Erythroblast (primary cell): ENCODE results near the gene CTSL.

Experiments used
- DNase-seq, 2 experiments: peaks; one replicate each; lab custom pipeline; 2025; lab: John Stamatoyannopoulos, UW
- GATA1 ChIP-seq: IDR thresholded peaks from 2 replicates; pipeline ENCODE4 v1.6.1; 2011; ENCODE audit warnings: low read depth, mild to moderate bottlenecking, control low read depth, low read length, moderate library complexity
- POLR2A ChIP-seq: IDR thresholded peaks from 2 replicates; pipeline ENCODE4 v1.6.1; 2011; ENCODE audit warnings: mild to moderate bottlenecking, low read length

Gene CTSL

DNA sequence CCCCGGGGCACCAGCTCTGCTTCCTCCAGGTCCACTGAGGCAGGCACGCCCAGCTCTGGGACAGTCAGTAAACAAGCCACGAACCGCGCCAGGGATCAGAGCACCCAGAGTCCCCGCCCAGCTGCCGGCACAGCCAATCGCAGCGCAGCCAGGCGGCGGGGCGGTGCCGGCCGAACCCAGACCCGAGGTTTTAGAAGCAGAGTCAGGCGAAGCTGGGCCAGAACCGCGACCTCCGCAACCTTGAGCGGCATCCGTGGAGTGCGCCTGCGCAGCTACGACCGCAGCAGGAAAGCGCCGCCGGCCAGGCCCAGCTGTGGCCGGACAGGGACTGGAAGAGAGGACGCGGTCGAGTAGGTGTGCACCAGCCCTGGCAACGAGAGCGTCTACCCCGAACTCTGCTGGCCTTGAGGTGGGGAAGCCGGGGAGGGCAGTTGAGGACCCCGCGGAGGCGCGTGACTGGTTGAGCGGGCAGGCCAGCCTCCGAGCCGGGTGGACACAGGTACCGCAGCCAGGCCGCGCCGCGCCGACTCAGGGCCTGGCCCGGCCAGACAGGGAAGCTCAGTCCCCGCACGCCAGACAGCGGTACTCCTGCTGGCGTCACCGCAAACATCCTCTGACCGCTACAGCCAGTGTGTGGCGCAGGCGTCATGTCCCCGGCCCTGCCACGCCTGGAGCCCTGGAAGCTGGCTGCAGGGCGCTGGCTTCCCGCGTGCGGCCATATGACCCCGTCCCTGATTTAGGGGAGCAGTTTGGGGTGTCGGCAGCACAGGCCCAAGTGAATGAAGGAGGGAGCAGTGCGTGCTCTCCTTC lies at the start of gene CTSL:
Gene CTSL, plus strand, starts transcription at position 220 of the 810 bp plus-strand sequence. CDS start 1,485 bp downstream, outside the sequence.
- DNase-seq, result peak; percentile 92 to 96
- TF ChIP-seq GATA1, result no peak
- TF ChIP-seq POLR2A, result peak; percentile 96

DNA sequence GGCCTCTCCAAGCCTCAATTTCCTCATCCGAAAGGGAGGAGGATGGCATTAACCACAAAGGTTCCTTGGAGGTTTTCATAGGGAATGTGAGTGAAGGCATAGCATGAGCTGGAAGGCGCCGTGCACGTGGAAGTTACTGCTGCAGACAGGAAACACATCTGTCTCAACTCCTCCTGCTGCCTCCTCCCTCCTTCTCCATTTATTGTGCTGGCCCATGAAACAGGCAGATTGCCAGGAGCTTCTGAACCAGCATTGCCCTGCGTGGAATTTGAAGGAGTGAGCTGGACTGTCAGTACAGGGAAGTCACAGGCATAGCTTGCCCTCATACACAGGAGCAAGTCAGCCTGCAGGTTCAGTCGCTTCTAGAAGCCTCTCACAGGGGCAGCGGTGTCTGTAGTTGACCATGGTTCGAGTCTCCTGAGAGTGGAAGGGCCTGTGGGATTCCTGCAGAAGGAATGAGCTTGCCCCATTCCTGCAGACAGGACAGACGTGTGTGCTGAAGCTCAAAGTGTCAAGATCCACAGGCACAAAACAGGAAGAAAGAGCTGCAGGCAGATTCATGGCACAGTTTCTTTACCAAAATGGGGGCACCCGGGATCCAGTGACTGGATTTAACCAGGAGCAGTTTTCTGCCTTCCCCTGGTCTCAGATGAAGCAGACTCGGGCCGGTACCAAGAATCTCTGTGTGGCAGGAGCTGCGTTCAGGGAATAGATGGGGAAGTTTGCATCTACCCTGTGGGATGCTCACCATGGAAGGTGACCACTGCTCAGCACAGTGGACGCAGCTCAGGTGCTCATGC lies 48.7 kb upstream of the CTSL start:
- TF ChIP-seq GATA1, result no peak
- TF ChIP-seq POLR2A, result no peak
- DNase-seq, result no peak

DNA sequence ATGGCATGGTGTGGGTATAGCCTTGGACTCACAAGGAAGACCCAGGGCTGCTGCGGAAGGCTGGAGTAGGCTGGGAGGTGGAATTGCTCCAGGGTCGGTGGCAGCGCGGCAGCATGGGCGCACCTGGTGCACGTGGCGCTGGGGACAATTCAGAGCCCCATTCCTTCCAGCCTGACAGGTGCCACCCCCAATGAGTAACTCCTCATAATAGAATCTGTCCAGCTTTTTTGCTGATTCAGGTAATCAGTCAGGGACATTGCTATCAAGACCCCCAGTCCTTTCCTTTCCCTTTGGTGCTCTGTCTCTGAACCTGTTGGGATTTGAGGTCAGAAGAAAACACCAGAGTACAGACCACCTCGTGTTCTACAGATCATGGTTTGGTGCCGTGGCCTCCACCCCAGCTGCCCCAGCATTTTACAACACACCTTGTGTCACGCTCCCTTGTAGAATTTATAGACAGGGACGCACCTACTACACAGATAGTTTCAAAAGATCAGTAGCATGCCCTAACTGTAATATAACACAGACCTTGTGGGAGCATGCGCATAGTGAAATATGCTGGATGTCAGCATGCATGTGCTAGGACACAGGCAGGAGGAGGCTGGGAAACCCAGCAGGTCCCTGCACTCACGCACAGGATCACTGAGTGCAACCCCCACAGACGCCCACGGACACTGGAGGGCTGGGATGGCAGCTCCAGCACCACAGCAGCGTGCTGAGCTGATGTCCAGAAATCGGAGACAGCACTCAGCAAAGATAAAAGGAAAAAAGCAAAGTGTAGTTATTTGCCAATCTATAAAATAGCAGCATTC lies 47.9 kb upstream of the CTSL start:
- TF ChIP-seq POLR2A (no peak), GATA1 (no peak)
- DNase-seq, result no peak

DNA sequence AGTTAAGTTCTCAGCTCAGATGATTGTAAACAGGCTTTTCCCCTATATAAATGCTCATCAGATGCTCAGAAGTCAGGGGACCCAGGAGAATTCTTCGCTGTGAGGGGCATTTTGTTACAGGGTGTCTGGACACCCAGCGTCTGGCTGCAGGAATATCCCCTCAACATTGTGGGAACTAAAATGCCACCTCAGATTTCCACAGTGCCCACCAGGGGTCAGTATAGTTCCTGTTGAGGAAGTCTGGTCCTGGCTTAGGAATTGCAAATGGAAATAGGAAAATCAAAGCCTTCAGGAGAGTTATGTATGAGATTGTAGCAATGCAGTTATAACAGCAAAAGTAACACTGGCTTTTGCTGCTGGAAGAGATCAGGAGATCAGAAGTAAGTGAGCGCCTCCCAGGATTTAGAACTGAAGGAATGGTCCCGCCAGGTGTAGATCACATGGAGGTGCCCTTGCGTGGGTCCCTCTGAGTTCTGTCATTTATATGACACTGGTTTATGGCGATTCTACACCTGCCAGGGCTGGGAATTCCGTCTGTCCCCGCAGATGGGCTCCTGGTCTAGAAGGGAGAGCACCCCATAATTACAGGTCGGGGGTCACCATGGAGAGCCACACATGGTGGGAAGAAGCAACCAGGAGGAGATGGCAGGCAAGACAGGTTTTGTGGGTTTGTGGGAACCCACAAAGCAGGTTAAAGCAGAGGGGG lies 47.1 kb upstream of the CTSL start:
- DNase-seq, result peak; percentile 67 to 85
- TF ChIP-seq GATA1, result no peak
- no peak for TF ChIP-seq POLR2A

DNA sequence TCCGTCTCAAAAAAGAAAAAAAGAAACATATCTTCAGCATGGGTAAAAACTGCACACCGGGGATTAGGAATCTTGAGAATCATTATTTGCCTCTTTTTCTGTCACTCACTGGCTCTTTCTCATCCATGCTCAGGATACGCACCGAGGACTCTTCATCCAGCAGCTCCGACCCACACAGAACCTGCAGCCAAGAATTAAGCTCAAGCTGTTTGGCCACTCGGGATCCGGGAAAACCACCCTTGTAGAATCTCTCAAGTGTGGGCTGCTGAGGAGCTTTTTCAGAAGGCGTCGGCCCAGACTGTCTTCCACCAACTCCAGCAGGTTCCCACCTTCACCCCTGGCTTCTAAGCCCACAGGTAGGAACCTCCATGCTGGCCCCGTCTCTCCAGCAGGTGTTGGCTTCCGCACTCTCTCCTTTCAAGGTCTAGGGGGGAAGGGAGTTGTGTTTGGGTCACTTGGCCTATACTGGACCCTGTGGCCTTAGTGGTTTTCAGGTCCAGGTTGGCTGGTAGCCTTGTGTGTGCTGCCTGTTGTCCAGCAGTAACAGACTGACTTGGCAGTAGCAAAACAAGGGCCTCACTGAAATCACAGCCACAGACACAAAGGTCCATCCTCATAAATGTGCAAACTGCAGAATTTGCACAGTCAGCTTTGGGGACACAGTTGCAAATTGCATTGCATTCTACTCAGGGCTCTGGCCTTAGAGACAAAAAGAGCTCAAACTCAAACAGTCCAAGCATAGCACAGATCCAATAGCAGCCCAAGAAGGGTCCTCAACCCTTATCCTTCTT lies 44.5 kb upstream of the CTSL start:
- TF ChIP-seq GATA1 (no peak), POLR2A (no peak)
- no peak for DNase-seq

DNA sequence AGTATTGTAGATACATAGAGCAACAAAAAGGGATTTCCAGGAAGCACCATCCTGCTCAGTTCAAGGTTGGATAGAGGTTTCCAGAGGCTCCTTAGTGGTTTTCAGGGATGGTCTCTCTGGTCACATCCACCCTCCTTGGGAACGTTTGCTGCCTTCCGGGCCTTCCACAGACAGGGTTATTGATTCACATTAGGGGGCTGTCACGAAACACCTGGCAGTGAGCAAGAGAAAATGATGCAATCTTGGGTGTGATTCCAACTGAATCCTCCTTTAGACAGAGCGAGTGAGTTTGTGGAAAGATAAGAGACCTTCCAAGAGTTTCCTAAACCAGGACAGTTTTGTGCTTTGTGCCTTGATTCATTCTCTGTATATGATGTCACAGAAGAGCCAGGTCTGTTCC lies 43.8 kb upstream of the CTSL start:
- TF ChIP-seq GATA1 (no peak), POLR2A (no peak)
- DNase-seq, result no peak

DNA sequence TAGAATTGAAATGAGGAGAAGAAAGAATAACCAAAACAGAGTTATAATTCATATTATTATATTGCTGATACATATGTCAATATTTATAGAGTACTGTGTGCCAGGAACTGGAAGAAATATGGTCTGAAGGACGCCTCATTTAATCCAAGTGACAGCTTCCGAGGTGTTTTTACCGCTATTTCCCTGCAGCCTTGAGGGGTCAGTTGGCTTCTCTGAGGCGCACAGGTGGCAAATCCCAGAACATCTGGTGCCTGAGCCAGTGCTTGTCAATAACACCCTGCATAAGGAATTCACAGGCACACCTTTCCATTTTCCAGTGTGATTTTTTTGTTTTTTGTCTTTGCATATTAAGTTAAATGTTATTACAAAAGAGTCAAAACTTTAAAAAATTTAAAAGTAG lies 43.3 kb upstream of the CTSL start:
- TF ChIP-seq GATA1 (no peak), POLR2A (no peak)
- no peak for DNase-seq

DNA sequence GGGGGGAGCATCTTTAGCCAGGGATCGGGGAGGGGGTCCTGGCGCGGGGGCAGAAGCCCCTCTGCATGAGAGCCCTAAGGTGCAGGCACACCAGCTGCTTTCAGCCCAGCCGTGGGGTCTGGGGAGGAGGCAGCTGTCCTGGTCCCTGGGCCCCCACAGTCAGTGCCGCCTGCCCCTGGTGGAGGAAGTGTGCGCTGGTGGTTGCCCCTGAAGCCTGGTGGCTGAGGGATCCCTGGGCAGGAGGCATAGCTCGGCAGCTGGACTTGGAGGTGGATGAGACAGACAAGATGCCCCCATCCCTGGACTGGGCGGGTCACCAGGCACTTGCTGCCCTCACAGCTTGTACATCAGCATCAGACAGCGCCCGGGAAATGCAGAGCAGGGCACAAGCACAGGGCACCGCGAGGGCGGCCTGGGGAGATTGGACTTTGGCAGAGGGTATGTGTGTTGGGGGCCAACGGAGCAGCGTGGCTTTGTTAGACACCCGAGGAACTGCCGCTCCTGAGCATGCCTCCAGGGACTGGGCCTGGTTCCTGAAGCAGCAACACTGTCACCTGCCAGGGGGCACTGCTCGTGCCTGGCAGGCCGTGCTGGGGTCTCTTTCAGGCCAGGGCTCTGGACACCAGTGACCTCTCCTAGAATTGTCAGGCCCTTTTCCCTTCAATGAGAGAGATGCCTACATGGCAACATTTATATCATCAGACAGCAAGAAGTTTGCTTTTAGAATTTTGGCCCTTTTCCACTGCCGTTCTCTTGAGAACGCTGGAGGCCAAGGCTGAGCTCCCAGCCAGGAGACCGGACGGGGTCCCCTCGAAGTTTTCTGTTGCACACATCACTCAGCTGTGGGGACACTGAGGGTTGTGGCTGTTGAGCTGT lies 41.9 kb upstream of the CTSL start:
- DNase-seq, result no peak
- TF ChIP-seq GATA1 (no peak), POLR2A (no peak)

DNA sequence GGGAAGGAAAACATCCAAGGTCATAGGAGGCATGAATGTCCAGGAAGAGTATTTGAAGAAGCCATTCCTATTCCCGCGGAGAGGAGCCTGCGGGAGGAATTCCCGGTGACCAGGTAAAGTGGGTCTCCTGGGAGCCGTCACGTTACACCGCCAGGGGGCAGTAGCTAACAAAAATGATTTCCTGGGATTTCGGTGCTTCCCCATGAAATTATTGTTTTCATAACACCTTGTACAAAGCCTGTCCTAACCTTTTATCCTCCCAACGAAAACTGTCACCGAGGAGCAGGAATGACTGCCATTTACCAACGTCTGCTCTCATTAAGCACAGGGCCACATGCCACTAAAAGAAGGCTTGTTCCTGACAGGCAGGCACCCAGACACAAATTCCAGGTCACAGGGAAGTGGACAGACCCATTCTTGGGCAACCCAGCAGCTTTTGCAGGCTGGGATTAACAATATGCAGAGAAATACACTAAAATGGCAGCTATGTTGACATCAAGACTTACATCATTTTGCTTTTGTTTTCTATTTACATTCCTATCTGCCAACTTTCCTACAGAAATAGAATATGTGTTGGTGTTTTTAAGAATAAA lies 41.2 kb upstream of the CTSL start:
- DNase-seq, result peak; percentile 20 to 71
- TF ChIP-seq POLR2A (no peak), GATA1 (no peak)

DNA sequence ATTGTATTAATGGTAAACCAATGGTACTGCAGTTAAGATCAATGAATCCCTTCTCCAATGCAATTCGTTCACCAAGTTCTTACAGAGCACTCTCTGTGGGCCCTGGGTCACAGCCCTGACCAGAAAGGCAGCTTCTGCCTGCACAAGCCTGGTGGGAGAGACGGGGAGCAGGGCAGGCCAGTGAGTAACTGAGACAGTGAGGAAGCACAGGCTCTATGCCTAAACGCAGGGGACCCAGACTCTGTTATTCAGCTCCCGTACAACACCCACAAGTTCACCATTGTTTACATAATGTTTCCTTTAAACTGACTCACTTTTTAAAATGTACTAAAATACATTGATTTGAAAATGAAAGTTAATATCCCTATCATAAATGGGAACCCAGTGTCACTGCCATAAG lies 40.5 kb upstream of the CTSL start:
- no peak for DNase-seq
- TF ChIP-seq GATA1 (no peak), POLR2A (no peak)
